Astrocyte of the spinal cord (primary cell): Measurements from ENCODE around the gene UTRN.

ENCODE experiments used
- DNase-seq: peaks from one replicate; pipeline ENCODE4 v3.0.0; 2011; ENCODE audit warnings: low read depth, low spot score
- H3K4me3 ChIP-seq: 2 replicates; pipeline ENCODE4 v1.5.1; 2011; ENCODE audit warnings: low read depth, mild to moderate bottlenecking, low read length, moderate library complexity
- CTCF ChIP-seq: IDR thresholded peaks from 2 replicates; pipeline ENCODE4 v1.5.1; 2012; ENCODE audit warnings: low read depth, mild to moderate bottlenecking, low read length, inconsistent platforms
- in situ Hi-C: cut with HindIII; loops from 2 replicates; pipeline ENCODE4 v1.10.0; 2017; ENCODE audit warnings: low sequenced_read_pairs

Gene UTRN

GRCh38 chr6:144297511-144298100 is 12.5 kb downstream of the UTRN start:
- no peak for DNase-seq
- no peak overlapping the region for H3K4me3 ChIP-seq
- in situ Hi-C loops, result no loop called here
- no peak for TF ChIP-seq CTCF

GRCh38 chr6:144298194-144298593 is 13.1 kb downstream of the UTRN start:
- no peak overlapping the region for H3K4me3 ChIP-seq
- no peak for TF ChIP-seq CTCF
- DNase-seq, result no peak
- in situ Hi-C loops, result no loop called here

GRCh38 chr6:144298916-144299315 is 13.8 kb downstream of the UTRN start:
- DNase-seq, result no peak
- H3K4me3 ChIP-seq, result no peak overlapping the region
- in situ Hi-C loops, result no loop called here
- no peak for TF ChIP-seq CTCF

- DNase-seq, result no peak
- in situ Hi-C loops, result no loop called here
- TF ChIP-seq CTCF, result no peak
- no peak overlapping the region for H3K4me3 ChIP-seq
Observed at GRCh38 chr6:144302701-144303372, 17.7 kb downstream of the UTRN start.

- H3K4me3 ChIP-seq, result no peak overlapping the region
- DNase-seq, result no peak
- no peak for TF ChIP-seq CTCF
- in situ Hi-C loops, result no loop called here
Observed at GRCh38 chr6:144304223-144304848, 19.2 kb downstream of the UTRN start.

GRCh38 chr6:144305567-144305966 is 20.4 kb downstream of the UTRN start:
- no peak for DNase-seq
- in situ Hi-C loops, result no loop called here
- H3K4me3 ChIP-seq, result no peak overlapping the region
- no peak for TF ChIP-seq CTCF
